SHP77 treated with DMSO at 0.1 percent for 48 hours (cell line): ENCODE results near the gene REEP3.
"Not testable (repeated sequence)": the region's sequence is repeated elsewhere in the genome, so short reads cannot be mapped to it uniquely, and the experiment has no call there.

Source experiments
- DNase-seq: peaks from one replicate; lab custom pipeline; 2025; lab: John Stamatoyannopoulos, UW

The REEP3 gene

DNA sequence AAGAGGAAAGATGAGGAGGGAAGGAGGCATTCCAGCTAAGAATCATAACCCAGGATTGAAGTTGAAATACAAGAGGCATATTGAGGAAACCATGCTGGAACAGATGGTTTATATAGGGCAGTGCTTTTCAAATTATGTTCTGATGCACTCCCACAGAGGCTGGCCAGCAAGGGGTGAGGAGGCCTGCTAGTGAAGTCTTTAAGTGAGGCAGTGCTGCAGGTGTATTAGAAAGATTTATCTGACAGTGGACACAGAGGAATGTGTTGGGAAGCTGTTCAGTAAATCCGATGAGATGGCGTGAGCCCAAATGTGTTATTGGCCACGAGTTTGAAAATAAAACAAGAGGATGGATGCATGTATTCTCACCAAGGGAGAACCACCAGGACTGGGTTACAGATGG lies 28.6 kb downstream of the REEP3 start:
- DNase-seq = no peak

DNA sequence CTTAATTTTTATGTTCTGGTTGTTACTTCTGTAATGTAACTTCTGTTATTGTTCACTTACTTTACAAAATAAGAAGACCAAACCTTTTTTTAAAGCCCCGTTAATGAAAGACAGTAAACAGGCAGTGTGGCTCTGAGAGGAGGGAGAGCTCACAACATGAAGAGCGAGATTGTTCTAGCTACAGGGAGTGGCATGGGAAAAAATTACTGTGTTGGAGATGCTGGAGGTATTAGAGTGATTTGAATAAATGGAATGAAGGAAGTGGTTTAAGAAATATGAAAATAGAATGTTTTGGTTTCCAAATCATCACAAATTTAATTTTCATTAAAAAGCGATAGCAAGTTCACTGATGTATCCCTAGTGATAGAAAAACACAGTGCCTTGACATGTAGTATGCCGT lies 31.8 kb downstream of the REEP3 start:
- DNase-seq = no peak

- no peak for DNase-seq
Measured at GRCh38 chr10:63553473-63553872, 32.3 kb downstream of the REEP3 start.

DNA sequence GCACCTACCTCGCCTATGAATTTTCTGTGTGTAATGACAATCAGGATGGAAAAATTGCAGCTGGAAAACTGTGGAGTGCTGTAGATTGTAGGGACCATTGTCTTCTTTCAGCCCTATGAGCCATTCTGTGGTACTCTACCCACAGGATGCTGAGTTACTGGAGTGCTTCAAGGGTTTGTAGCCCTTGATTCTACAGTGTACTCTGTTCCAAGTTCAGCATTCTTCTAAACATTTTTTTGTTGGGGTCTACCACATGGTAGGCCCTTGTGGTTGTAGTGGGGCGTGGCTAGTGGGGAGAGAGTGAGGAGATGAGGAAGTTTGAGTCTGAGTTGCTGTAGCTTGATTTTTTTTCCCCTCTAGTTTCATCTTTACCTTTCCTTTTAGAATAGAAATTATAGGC lies 33.5 kb downstream of the REEP3 start:
- no peak for DNase-seq

GRCh38 chr10:63555330-63555729 lies 34.1 kb downstream of the REEP3 start:
- DNase-seq = no peak

- no peak for DNase-seq
Measured at GRCh38 chr10:63558132-63558784, 37.1 kb downstream of the REEP3 start.

GRCh38 chr10:63561341-63561740 lies 40.1 kb downstream of the REEP3 start:
- DNase-seq = no peak

- DNase-seq = no peak
Measured at GRCh38 chr10:63562391-63562790, 41.2 kb downstream of the REEP3 start.

GRCh38 chr10:63562857-63563256 lies 41.7 kb downstream of the REEP3 start:
- no peak for DNase-seq

GRCh38 chr10:63563623-63564022 lies 42.4 kb downstream of the REEP3 start:
- DNase-seq = no peak

DNA sequence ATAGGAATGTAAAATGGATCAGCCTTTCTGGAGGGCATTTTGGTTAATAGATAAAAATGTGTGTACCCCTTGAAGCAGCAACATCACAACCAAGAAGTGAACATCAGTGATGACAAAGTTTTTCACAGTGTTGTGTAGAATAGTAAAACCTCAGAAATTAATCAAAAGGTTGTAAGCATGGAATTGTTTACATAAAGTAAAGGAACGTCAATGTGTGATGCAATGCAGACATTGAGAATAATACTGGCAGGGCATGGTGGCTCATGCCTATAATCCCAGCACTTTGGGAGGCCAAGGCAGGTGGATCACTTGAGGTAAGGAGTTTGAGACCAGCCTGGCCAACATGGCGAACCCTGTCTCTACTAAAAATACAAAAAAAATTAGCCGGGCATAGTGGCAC lies 43.5 kb downstream of the REEP3 start:
- DNase-seq = not testable (repeated sequence)

DNA sequence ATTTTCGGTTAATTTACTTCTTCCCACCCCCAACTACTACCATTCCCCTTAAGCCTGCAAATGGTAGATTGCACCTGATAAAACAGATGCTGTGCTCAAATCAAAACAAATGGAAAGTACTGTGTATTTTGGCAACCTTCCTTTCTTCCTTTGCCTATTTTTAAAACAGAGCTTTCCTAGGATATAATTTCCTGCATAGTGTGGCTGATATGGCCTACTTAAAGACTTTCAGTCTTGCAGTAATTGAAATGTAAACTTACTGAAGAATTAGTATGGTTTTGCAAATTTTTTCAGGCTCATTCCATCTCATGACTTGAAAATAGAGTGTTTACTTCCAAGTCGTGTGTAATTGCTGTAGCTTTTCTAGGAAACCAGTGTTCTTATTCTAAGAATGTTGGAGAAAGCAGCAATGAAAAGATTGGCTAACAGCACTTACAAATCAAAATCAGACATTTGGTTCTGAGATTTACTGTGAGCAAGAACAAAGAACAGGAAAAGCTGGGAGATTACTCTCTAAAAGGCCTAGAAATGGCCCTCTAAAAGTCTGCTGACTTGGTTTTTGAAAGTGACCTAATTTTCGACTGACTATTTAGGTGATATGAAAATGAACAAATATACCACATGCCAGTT lies 52.0 kb downstream of the REEP3 start:
- peak; percentile 37 for DNase-seq

- no peak for DNase-seq
Measured at GRCh38 chr10:63574011-63574410, 52.8 kb downstream of the REEP3 start.

- no peak for DNase-seq
Measured at GRCh38 chr10:63576501-63576900, 55.3 kb downstream of the REEP3 start.

DNA sequence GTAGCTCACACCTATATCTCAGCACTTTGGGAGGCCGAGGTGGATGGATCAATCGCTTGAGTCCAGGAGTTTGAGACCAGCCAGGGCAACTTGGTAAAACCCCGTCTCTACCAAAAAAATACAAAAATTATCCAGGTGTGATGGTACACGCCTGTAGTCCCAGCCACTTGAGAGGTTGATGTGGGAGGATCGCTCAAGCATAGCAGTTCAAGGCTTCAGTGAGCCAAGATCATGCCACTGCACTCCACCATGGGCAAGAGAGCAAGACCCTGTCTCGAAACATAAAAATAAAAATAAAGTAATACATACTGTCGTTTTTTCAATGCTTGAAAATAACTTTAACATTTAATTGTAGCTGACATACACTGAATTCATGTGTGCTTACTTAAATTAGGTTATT lies 57.3 kb downstream of the REEP3 start:
- DNase-seq = no peak

DNA sequence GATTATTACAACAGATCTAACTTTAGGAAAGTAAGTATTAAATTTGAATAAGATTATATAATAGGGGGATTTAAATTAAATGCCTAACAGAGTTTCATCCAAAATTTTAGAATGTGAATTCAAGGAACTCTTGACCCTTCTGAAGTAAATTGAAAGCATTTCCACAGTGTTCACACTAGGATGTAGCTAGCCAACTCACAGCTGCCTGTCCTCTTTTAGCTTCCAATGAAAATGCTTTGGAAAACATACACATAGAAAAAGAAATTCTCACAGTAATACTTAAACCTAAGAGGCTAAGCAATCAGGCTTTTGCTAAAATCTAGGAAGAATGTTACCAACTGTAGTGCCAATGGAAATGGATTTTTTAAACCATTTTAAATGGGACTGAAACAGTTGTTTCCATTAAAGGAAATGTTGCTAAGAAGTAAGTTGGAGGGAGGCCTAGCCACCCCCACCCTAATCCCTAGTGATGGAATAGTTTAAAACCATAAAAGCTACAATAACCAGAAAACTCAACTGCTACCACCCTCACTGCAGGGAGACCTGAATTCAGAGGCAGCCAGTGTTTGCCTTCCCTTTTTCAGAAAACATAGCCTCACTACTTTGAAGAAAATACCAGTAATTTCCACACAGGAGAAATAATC lies 58.3 kb downstream of the REEP3 start:
- no peak for DNase-seq

GRCh38 chr10:63582690-63583089 lies 61.5 kb downstream of the REEP3 start:
- DNase-seq = no peak

GRCh38 chr10:63583397-63583796 lies 62.2 kb downstream of the REEP3 start:
- DNase-seq = no peak

GRCh38 chr10:63583909-63584724 lies 62.9 kb downstream of the REEP3 start:
- DNase-seq = no peak

GRCh38 chr10:63584725-63585035 lies 63.5 kb downstream of the REEP3 start:
- no peak for DNase-seq

DNA sequence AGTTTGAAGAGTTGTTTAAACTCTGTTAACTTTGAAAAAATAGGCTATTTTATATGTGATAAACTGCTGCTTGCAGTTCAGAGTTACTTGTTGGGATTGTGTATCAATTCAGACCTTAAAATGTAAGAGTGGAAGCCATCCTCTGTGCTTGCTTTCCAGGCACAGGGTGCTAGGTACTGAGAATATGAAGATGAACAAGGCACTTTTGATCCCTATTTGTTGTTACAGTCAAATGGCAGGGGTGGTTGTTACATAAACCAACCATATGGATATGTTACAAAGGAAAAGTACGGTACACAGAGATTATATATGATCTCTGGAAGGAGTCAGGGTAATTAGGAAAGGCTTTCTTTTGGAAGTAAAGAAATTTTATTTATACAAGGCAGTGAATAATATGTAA lies 63.8 kb downstream of the REEP3 start:
- no peak for DNase-seq

DNA sequence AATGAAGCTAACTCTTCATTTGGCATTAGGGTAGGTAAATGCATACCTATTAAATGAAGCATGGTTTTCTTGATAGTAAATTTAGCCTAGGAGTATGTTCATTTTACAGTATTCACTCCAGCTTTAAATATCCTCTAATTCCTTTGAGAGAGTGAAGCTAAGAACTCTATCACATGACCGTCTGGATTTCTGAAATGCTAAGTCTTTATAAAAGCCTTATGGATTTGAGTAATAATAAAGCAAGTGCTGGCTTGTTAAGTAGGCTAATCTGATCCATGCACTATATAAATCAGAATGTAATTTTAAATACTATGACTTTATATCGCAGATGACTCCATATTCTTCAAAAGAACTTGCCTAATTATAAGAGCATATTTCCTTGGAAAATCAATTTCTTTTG lies 64.8 kb downstream of the REEP3 start:
- DNase-seq = no peak

GRCh38 chr10:63587191-63587590 lies 66.0 kb downstream of the REEP3 start:
- DNase-seq = no peak
